A204.1 (cell line): ENCODE measurements around the gene RPS6KA2.

ENCODE experiments used
- FAIRE-seq: peaks from 2 replicates; lab custom pipeline; 2012; peaks lifted over from hg19 to GRCh38; lab: Jason Lieb, UNC

Gene RPS6KA2

DNA sequence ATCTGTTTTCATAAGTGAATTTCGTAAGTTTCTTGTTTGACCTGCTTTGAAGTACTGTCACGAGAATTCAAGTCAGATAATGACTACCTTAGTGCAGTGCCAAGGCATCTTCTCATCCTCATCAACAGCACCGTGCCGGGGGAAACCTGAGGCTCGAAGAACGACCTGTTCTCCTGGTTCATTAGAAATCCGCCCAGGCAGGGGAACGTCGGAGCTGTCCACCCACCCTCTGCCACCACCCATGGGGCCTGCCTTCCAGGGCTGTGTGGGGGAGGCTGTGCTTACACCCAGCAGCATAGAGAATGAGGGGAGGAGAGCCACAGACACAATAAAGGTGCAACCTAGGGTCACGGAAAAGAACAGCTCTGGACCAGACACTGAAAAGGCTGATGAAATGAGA, 142.2 kb downstream of the RPS6KA2 start:
- no peak for FAIRE-seq

DNA sequence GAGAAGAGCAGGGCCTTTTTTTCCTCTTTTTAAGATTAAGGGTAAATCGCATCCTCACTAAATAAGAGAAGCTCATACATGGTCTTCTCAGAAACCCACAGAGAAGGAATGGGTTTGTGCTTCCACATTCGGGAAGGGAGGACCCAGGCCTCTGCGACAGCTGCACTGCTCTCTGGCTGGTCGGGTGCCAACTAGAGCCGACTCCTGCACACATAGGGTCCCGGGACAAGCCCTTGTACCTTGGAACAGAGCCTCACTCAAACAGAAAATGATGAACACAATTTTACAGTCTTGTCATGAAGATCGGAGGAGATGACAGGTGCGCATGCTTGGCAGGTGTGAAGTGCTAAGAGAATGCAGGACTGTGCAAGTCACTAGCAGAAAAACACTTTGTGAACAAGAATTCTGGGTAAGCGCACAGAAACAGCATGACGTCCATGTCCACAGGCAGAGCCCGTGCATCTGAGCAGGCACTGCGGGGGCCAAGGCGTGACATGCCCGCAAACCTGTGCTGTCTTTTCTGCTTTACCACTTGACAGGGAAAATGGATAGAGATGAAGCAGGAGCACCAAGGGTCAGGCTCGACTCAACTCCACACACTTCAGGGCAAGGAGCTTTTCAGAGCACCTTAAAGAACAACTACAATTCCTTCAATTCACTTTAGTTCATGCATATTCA, 143.3 kb downstream of the RPS6KA2 start:
- FAIRE-seq, result no peak

DNA sequence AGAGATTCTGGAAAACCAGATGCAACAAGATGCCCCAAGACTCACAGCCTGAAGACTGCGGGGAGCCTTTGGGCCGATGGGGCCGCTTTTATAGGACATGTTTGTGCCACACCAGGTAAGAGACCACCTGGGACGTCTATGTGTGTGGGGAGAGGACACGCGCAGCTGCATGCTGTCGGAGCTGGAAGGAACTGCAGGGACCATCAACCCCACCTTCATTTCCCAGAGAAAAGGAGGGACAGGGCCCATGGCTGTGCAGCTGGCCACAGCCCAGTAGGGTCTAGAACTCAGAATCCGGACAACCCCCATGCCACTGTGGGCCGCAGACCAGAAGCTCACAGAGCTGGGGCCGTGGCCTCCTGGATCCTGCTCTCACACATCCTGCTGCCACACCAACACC, 144.0 kb downstream of the RPS6KA2 start:
- no peak for FAIRE-seq

DNA sequence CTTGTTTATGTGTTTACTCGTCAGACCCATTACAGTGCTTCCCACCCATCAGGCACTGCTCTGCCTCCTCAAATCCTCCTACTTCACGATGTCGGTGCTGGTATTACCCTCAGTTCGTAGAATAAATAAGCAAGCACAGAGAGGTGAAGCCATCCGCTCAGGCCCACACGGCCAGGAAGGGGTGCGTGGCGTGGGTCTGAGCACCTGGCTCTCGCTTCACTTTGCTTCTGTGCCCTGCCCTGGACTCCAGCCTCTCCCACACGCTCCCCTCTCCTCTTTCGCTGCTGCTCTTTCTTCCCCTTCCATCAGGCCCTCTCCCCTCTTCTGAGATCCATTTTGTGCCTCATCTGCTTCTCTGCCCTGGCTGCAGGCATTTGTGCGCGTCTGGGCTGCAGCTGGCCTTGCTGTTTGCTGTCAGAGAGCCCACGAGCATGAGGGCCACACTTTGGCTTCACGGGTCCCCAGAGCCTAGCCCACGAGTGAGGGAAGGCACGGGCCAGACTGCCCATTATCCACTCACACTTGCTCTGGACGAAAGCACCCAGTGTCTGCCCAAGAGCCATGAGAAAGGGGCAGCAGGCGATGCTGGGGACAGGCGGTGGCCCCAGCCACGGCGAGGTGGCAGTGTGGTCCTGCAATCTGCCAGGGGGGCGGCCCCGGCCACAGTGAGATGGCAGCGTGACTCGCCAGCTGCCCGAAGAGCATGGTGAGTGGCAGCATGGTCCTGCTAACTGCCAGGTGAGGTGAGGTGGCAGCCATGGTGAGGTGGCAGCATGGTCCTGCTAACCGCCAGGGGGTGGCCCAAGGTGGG, 148.1 kb downstream of the RPS6KA2 start:
- FAIRE-seq, result no peak

DNA sequence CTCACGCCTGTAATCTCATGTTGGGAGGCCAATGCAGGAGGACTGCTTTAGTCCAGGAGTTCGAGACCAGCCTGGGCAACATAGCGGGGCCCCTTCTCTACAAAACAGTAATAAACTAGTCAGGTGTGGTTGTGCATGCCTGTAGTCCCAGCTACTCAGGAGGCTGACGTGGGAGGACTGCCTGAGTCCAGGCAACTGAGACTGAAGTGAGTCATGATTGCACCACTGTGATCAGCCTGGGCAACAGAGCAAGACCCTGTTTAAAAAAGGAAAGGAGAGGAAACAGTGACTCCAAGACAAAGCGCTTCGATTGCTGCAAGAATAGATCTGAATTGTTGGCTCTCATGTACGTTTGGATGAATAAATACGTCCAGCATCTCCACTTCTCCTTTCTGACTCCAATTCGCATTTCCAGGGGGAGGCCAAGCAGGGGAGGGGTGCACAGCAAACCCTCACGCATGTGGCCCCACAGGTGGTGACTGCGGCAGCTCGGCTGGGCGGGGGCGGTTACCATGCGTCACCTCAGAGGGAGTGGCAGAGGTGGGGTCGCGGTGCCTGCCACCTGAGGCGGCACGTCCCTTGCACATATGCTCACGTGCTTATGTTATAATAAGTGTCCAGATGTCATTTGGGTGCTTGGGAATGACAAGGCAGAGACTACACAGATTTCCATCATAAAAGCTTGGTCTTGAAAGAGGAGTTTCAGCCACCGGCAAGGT, 149.2 kb downstream of the RPS6KA2 start:
- FAIRE-seq, result no peak

DNA sequence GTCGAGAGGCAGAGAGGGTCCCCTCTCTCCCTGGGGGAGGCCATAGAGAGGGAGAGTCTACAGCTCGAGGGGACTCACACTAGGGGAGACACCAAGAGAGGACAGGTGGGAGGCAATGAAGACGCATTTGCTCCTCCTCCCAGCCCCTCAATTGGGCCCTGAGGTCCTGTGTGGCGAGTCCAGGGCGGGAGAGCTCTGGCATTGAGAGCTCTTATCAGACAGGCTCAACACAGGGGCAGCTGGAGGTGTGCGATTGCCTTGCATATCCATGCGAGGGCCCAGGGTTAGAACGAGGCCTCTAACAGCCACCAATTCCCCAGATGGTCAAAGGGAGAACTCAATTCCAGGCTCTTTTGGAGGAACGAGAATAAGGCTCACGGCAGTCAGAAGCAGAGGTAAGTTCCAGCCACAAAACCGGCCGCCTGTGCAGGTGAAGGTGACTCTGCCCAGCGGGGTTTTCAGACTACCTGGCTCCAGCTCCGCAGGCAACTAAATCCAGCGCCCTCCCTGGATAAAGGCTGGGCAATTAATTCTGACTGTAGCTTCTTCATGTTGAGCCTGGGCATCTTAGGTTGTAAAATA, 150.3 kb downstream of the RPS6KA2 start:
- no peak for FAIRE-seq

DNA sequence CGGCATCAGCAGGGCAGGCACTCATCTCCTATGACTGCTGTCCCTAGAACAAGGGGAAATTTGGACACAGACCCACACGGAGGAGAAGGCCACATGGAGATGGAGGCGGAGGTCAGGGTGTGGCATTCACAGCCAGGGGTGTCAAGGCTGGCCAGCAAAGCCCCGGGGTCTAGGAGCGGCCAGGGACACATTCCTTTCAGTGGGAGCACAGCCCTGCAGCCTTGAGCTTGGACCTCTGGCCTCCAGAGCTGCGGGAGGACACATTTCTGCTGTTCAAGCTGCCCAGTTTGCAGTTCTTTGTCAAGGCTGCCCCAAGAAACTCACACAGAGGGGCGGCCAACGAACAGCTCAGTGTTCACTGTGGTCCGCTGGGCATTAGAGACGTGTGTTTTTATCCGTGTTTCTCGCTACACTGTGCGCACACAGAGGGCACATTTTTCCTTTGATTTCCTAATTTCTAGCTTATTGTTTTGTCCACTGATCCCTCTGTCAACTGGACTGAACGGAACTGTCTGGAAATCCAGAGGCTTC, 150.9 kb downstream of the RPS6KA2 start:
- no peak for FAIRE-seq

DNA sequence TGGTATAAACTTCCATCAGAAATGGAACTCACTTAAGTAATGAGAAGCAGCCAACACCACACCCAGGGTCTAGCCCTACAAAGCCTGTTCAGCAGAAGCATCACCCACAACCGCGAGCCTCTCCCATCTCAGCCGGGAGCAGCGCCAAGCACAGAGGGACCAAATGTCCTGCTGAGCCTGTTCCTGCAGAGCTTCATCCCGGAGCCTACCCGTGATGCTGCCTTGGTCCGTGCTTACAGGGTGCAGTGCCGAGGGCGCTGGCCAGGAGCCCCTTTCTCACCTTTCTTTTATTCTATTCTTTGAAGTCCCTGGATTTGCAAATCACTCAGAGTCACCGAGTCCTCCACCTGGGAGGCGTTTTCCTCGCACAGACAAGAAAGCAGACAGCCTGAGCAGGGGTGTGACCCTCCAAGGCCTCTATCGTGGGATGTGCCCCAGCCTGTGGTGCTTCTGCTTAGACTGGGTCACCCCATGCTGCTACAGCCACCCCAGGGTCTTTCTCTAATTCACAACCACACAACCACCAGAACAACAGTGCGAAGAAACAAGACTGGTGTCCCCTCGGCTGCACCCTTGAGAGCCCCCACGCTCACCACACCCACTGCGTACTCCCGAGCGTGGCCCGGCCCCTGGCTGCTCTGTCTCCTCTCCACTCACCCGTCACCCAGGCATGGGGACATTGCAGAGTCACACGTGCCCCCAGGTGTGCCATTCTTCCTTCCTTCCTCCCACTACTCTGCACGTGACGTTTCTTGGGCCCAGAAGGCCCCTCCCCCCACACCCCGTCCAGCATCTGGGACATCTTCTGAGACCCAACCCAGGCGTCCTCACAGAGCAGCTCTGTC, 152.1 kb downstream of the RPS6KA2 start:
- no peak for FAIRE-seq

DNA sequence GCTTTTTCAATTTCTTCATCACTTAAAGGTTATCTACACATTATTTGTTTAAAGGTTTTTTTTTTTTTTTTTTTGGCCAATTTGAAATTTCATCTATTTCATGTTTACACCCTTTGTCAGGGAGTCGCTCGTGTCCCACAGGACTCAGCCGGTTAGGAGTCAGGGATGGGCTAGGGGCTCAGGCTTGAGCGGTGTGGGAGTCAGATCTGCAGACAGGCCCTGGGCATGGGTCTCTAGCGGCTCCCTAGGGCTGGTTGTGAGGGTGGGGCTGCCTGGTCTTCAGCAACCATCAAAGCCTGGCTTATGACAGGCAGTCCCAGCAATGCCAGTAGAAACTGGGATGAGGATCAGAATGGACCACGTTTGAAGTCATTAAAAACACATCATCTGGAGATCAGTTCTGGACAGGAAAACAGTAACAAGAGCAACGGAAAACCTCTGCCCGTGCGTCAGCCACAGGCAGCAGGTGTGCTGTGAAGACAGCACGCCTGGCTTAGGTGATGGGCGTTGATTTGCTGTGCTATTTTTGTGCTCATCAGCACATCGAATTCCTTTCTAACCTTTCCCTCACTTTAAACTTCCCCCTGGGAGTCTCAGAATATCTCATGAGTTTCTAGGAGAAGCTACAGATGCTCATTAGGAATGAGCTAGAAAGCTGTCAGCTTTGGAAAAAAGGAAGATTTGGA, 153.0 kb downstream of the RPS6KA2 start:
- FAIRE-seq, result no peak

DNA sequence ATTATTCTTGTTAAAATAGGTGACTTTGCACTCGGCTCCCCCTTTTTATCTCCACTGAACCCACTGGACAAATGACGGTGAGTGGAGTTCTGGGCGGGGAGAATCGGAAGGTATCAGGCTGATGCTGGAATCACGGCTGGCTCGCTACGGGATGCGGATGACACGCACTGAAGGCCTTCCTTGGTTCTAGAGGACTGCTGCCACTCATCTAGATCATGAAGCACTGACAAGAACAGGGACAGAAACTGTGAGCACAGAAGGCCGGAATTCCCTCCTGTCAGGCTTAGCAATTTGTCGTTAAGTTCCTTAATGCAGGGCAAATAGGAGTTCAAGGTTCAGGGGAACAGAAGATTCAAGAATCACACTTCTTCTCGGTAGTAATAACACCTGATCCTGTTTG, 154.4 kb downstream of the RPS6KA2 start:
- FAIRE-seq, result no peak

DNA sequence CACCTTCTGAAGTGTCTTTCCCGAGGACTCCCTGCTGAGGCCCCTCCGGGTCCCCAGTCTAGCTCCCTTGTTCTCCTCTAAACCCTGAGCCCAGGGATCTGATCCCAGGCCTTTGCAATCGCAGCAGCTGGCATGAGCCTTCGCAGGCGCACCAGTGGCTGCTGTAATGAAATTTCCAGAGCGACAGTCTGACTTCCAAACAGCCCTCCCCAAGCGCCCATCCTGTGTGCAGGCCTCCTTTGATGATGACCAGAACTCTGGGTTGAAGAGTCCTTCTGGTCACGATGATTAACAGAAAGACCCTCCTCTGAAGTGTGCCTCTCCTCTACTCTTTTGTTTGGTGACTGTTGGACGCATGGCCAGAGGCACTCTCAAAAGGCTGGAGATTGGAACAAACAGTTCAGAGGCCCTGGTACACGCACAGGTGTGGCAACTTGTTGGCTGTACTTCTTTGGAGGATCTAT, 155.2 kb downstream of the RPS6KA2 start:
- no peak for FAIRE-seq

DNA sequence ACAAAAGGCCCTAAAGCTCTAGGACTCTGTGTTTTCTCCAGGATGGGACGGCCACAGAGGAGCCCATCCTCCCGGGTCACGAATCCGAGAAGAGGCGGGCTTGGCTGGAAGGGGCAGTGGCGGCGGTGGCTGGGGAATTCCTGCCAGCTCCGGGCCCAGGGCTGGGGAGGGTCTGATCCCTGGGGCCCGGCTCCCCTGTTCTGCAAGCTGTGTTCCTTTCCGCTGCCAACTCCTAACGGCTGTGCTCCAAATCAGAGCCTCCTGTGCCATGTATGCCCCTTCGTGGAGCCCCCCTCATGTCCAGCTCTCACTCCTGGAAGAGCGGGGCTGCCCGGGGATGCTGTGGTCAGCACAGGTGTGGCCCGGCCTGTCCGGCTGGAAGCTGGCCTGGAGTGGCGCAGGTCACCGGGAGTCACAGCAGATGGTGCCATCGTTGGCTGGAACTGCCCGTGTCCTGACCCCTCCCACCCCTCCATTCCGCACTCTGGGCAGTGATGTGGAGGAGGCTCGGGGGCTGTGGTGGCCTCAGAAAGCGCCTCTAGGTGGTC, 156.1 kb downstream of the RPS6KA2 start:
- FAIRE-seq, result no peak

DNA sequence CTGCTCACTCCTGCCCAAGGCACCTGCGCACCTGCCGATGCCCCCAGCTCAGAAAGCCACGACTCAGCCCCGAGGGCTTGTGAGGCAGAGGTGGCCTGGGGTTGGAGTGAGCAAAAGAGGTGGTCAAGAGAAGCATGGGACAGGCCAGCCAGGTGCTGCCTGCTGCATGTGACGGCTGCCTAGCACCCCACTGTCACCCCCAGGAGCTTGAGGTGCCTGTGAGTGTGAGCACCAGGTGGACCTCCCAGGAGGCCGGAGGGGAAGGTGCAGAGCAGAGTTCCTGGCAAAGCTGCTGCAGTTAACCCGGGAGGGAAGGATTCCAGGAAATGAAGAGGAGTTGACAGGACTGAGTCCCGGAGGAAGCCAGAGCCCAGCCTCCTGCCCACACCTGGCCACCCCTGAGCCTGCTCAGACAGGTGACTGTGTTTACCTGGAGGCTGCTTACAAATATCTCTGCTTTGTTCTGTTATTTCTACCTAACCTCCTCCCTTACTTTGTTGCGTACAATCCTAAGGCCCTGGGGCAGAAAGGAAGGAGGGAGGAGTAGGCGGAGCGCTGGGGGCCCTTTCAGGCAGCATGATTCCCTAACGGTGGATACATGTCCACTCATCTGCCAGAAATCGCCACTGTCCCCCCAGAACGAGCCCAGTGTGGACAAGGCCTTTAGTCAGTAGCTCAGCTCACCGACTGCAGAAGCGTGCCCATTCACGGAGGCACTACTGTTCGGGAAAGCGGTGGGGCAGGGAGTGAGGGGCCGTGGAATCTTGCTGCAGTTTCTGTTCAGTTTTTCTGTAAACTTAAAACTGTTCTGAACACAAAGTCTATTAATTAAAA, 156.8 kb downstream of the RPS6KA2 start:
- FAIRE-seq, result no peak

DNA sequence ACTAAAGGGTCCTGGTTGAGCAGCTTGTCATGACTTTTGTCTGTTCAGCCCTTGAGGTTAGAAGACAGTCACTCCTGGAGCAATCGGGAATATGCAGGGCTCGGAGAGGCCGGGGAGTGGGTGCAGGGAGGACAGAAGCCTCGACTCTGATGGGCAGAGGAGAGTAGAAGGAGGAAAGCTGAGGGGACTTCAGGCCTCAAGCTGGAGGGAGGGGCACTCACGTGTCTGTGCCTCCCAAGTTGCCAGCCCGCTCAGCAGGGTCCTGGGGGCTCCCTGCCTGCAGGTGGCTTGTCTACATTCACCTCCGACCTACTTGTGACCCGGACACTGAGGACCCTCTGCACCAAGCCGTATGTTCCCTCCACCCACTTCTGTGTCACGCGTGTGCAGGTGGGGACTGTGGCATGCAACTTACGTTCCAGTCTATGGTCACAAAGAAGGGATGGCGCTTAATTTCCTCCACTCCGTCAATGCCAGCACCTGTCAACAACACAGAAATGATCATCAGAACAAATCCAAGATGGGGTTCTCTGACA, 157.6 kb downstream of the RPS6KA2 start:
- FAIRE-seq, result no peak

DNA sequence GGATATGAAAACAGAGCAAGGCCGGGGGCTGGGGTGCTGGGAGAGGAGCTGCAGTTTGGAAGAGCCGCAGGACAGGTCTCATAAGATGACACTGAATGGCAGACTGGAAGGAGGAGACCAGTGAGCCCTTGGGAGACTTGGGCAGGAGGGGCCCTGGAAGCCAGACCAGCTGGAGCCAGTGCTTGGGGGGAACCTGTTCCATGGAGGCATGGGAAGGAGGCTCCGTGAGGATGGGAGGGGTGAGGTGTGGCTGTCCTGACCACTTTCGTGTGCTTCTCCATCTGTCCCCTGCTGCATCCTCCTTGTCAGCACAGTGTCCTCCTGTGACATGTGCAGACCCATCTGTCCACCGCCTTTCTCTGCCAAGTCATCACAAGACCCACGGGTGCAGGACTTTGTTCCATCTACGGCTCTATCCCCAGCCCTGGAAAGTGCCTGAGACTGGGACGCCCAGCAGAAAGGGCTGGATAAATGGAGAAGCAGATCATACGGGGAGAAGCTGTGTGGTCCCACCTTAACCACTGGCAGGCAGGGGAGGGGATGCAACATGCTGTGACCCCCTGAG, 159.5 kb downstream of the RPS6KA2 start:
- FAIRE-seq, result no peak

DNA sequence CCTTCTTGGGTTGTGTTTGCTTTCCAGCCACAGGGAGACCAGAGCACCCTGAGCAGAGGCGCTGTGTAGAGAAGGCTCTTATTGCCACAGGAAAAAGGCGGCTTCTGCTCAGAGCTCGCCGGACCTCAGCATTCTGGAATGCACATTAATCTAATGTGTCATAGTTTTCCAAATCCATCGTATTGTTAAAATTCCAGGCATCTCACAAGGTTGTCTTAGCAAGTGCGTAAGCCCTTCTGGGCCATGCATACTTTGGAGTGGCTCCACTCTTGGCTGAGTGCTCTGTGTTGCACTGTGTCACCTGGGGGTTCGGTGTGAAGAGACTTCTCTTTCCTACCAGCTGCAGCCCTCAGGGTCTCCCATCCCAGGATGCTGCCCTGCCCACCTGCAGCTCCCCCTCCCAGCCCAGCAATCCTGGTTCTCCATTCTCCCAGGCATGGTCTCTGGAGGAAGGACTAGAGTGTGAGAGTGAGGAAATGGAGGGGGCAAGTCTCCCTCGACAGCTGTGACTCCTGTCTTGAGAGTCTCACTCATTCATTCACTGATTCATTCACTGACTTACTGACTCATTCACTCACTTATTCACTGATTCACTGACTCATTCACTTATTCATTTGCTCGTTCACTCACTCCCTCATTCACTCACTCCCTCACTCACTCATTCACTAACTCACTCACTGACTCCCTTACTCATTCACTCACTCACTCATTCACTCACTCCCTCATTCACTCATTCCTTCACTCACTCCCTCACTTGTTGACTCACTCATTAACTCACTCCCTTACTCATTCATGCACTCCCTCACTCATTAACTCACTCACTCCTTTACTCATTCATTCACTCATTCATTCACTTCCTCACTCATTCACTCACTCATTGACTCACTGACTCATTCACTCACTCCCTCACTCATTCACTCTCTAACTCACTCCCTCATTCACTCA, 160.6 kb downstream of the RPS6KA2 start:
- FAIRE-seq, result no peak

DNA sequence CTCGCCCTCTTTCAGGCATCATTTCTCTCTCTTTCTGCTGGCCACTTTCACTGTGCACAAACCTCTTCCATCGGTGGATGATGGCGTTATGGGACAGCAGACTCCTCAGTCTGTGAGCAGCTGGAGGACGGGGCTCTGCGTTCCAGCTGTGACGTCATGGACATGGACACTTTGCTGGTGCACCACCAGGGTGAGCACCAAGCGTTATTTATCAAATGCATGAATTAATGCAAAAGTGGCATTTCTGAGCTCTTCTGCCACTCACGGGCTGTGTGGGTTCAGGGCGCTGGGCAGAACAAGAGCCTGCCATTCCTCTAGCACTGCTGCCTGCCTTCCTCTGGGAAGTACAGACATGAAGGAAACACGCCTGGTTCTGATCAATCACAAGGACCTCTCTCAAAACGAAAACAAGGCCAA, 161.4 kb downstream of the RPS6KA2 start:
- FAIRE-seq, result no peak

DNA sequence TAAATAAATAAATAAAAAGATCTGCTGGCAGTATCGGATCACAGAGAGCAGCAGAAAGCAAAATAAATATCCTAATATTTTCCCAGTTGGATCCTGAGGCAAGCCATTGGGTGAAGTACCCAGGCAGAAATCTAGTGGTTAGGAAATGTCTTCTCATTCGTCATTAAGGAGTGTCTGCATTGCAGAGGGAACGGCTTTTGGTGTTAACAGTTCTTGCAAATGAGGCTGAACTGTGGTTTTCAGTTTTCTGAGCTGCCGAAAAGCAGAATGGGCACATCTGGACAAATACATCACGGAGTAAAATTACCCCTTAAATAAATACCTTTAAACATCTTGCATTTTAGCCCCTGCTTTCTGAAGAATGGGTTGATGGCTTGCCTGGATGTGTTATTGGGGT, 162.1 kb downstream of the RPS6KA2 start:
- FAIRE-seq, result no peak
